ENCODE results near the gene ZNF674. TPM values are rescaled to one million over a fixed set of nuclear protein-coding genes. Genes with fewer than 3 reads are reported as not detected.

ZNF674 gene
- total RNA-seq (2012; rRNA removed) (6.4 and 13.4 TPM in 2 replicates), polyA plus RNA-seq (2012; rRNA removed) (1.7 and 2.2 TPM in 2 replicates), Bru-seq, nascent RNA (percentile 64 among the genes with signal in this experiment), BruChase-seq, experiment 1, labeled RNA remaining after a 6-hour chase (percentile 76 among the genes with signal in this experiment), BruChase-seq, experiment 2, labeled RNA remaining after a 2-hour chase (percentile 68 among the genes with signal in this experiment)
- 1.4 and 2.2 TPM in 2 replicates for polyA plus RNA-seq (2012; cell fraction: cytosol; rRNA removed)
- polyA plus RNA-seq (2012; cell fraction: nucleus; rRNA removed; ENCODE audit: low replicate concordance), result 5.1 and 8.3 TPM in 2 replicates
- long read RNA-seq, partial matches to known transcripts, result 0 of 1 reads
- long read RNA-seq, other reads (novel, unspliced or antisense), result 1 of 1 reads

- POLR2A ChIA-PET (ENCODE audit: unreplicated experiment), result no interaction called here
- TSS peak; percentile 23 for BruUV-seq (replicated peaks)
- peak; percentile 30; the same call in 1 of the 2 replicates for TF ChIP-seq CEBPB (IDR thresholded peaks at IDR 0.05; ENCODE audit: low read depth, low read length)
- TF ChIP-seq SMC3 (IDR thresholded peaks at IDR 0.05; ENCODE audit: low read depth, low read length), result no peak
- TF ChIP-seq BHLHE40 (IDR thresholded peaks at IDR 0.05; ENCODE audit: low read depth, low read length), result peak; percentile 52
- no peak for TF ChIP-seq ELK1 (IDR thresholded peaks at IDR 0.05; ENCODE audit: borderline replicate concordance, low read depth, low read length)
- TF ChIP-seq MAFK (IDR thresholded peaks at IDR 0.05; ENCODE audit: low read depth, low read length), result no peak
- peak; percentile 27; the same call in 1 of the 2 replicates for TF ChIP-seq CTCF (conservative IDR thresholded peaks at IDR 0.05; ENCODE audit: low read depth, low read length)
- peak; percentile 67 for TF ChIP-seq FOS (IDR thresholded peaks at IDR 0.05; ENCODE audit: low read depth, low read length)
- TF ChIP-seq USF2 (IDR thresholded peaks at IDR 0.05; ENCODE audit: low read depth, low read length), result no peak
- TF ChIP-seq RCOR1 (IDR thresholded peaks at IDR 0.05; ENCODE audit: insufficient replicate concordance, low read length), result no peak
- no peak for TF ChIP-seq RAD21 (IDR thresholded peaks at IDR 0.05; ENCODE audit: low read length)
- TF ChIP-seq RFX5 (IDR thresholded peaks at IDR 0.05; ENCODE audit: low read depth, low read length), result no peak
Observed at GRCh38 chrX:46545111-46546005, at the start of gene ZNF674. Gene ZNF674, minus strand, starts transcription at chrX:46545421. Its CDS starts 3,334 bp downstream, at chrX:46542087.

More at GRCh38 chrX:46545111-46546005, at the start of gene ZNF674:
- Histone ChIP-seq H2BK20ac (ENCODE audit: low read depth, low read length) (no peak within 1 kb of the TSS), H2AK5ac (ENCODE audit: low read depth, low read length) (peak within 1 kb of the TSS; percentile 42), H2BK120ac (ENCODE audit: low read depth, low read length) (peak within 1 kb of the TSS; percentile 45), H3K4me2 (ENCODE audit: low read depth, low read length) (peak within 1 kb of the TSS; percentile 97), H3K9me1 (ENCODE audit: insufficient read depth, low read length) (0 out of 2 replicates have a peak, but pooled peaks cover 4% of the 10 kb centered on the region), H2BK15ac (ENCODE audit: low read depth, low read length) (no peak within 1 kb of the TSS), H3K79me1 (ENCODE audit: low read depth in 1 of 2, low read length in 2 of 2) (peaks cover 5 to 22% of the 10 kb centered on the region in 2 experiments; a peak in 2 of 4 replicates), H3K36me3 (ENCODE audit: control insufficient read depth, insufficient read depth, low read length) (peaks cover 2% of the 10 kb centered on the region), H3K18ac (ENCODE audit: low read depth, low read length) (peak within 1 kb of the TSS; percentile 70), H3K4ac (ENCODE audit: low read depth, low read length) (peak within 1 kb of the TSS; percentile 79), H3K14ac (replicated peaks; ENCODE audit: low read depth, low read length) (peak within 1 kb of the TSS; percentile 90), H3K4me1 (ENCODE audit: control insufficient read depth, insufficient read depth, low read length) (peaks cover 2% of the 10 kb centered on the region; the same call in 1 of the 2 replicates), H4K8ac (ENCODE audit: low read depth in 2 of 2, low read length in 2 of 2) (peak within 1 kb of the TSS; percentile 80 to 87), H4K20me1 (ENCODE audit: insufficient read depth, low read length) (peaks cover 4% of the 10 kb centered on the region; the same call in 1 of the 2 replicates), H4K5ac (ENCODE audit: low read depth, low read length) (peak within 1 kb of the TSS; percentile 58; the same call in 1 of the 2 replicates), H2BK5ac (ENCODE audit: low read depth, low read length, poor library complexity, severe bottlenecking) (peak within 1 kb of the TSS; percentile 80), H3K4me3 (ENCODE audit: insufficient read depth, low read depth, low read length) (peak within 1 kb of the TSS; percentile 92), H3K9me3 (ENCODE audit: control insufficient read depth, insufficient read depth, low read length) (no peaks in the 10 kb centered on the region), H3K27ac (ENCODE audit: insufficient read depth, low read length) (peak within 1 kb of the TSS; percentile 85), H3K56ac (ENCODE audit: extremely low read depth, insufficient read depth, low read length) (peak within 1 kb of the TSS; percentile 70), H2AK9ac (replicated peaks; ENCODE audit: low read depth, low read length, poor library complexity) (peak within 1 kb of the TSS; percentile 73), H3K23ac (ENCODE audit: low read depth, low read length) (peak within 1 kb of the TSS; percentile 70), H3K9ac (ENCODE audit: low read depth, low read length) (peak within 1 kb of the TSS; percentile 96), H2AFZ (replicated peaks; ENCODE audit: low read length, poor library complexity) (peak within 1 kb of the TSS; percentile 80), H3K27me3 (ENCODE audit: control insufficient read depth, insufficient read depth, low read length) (no peaks in the 10 kb centered on the region), H4K91ac (ENCODE audit: insufficient read depth, low read depth, low read length) (peak within 1 kb of the TSS; percentile 79)
- CTCF ChIA-PET, result no interaction called here
- peak; percentile 93 for DNase-seq
- dilution Hi-C loops (cut with HindIII; ENCODE audit: low sequenced_read_pairs, unreplicated experiment) (no loop called here), intact Hi-C loops (cut with micrococcal nuclease) (no loop called here), in situ Hi-C loops (cut with MboI; ENCODE audit: low sequenced_read_pairs) (no loop called here)
- peak; percentile 84 for ATAC-seq (ENCODE audit: low read depth)
- 26% methylated on average over 14 of the region's 57 CpGs; no CpG with 5 or more reads in 1 of the 2 experiments for WGBS, 2 experiments (ENCODE audit: extremely low coverage in 2 of 2, insufficient read length in 1 of 2)

Data from IMR-90 (cell line).